Measurements from ENCODE around the gene XPOT. TPM values are rescaled to one million over a fixed set of nuclear protein-coding genes. Genes with fewer than 3 reads are reported as not detected.
A peak's percentile ranks its signal among the peaks of the same experiment; 100 is the strongest.

Gene XPOT
- total RNA-seq, 1 experiment from 2014 or later = 298 TPM

DNA sequence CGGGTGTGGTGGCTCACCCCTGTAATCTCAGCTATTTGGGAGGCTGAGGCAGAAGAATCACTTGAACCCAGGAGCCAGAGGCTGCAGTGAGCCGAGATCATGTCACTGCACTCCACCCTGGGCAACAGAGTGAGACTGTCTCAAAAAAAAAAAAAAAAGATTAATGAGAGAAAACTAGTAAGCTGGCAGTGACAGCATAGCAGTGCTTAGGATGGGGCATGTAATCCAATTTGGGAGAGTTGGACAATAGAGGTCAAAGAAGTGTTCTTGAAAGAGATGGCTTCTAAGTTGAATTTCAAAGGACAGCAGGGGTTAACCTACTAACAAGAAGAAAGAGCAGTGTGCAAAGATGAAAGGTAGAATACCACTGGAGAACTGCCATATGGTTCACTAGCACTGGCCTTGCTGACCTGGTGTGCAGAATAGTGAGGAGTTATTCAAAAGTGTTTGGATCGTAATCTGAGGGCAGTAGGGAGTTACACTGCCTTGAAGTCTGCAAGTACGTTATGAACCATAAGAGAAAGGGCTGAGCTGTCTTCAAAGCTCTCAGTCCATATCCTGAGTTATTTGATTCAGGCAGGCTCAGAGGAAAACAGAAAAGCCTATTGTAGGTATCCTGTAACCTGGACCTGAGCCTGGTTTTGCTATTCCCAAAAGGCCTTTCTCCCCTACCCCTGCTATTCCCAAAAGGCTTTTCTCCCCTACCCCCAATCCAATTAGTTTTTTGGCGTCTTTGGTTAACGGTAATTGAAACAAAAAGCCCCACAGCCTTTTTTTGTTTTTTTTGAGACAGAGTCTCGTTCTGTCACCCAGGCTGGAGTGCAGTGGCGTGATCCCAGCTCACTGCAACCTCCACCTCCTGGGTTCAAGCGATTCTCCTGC is 3.4 kb downstream of the XPOT start:
- POLR2A ChIA-PET = interaction anchor here (0.9 to 1.3 kb wide), 2 partner anchors 13 to 43 kb away, joined by 3 to 4 read pairs; no protein-coding TSS in a partner anchor
- H3K27me3 Mint-ChIP-seq (ENCODE audit: insufficient read depth, unreplicated experiment) = no peaks in the 10 kb centered on the region
- TF ChIP-seq, protein P1, sequence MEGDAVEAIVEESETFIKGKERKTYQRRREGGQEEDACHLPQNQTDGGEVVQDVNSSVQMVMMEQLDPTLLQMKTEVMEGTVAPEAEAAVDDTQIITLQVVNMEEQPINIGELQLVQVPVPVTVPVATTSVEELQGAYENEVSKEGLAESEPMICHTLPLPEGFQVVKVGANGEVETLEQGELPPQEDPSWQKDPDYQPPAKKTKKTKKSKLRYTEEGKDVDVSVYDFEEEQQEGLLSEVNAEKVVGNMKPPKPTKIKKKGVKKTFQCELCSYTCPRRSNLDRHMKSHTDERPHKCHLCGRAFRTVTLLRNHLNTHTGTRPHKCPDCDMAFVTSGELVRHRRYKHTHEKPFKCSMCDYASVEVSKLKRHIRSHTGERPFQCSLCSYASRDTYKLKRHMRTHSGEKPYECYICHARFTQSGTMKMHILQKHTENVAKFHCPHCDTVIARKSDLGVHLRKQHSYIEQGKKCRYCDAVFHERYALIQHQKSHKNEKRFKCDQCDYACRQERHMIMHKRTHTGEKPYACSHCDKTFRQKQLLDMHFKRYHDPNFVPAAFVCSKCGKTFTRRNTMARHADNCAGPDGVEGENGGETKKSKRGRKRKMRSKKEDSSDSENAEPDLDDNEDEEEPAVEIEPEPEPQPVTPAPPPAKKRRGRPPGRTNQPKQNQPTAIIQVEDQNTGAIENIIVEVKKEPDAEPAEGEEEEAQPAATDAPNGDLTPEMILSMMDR (IDR thresholded peaks at IDR 0.05; ENCODE audit: unreplicated experiment) = no peak
- CTCF ChIA-PET = interaction anchor here (0.6 to 1.5 kb wide), 3 partner anchors 13 to 1608 kb away, joined by 3 read pairs; partner anchors contain the start of gene SRGAP1
- no peak for DNase-seq (ENCODE audit: unreplicated experiment)
- peaks cover 40% of the 10 kb centered on the region for H3K36me3 Mint-ChIP-seq (ENCODE audit: insufficient read depth, unreplicated experiment)
- peak overlapping the region; percentile 84 for H3K27ac Mint-ChIP-seq (ENCODE audit: low read depth, unreplicated experiment)
- BruUV-seq (replicated peaks) = no TSS peak
- H3K4me3 Mint-ChIP-seq (ENCODE audit: unreplicated experiment) = peak overlapping the region; percentile 38
- no peaks in the 10 kb centered on the region for H3K9me3 Mint-ChIP-seq (ENCODE audit: unreplicated experiment)
- intact Hi-C loops (cut with micrococcal nuclease) = no loop called here
- peaks cover 17% of the 10 kb centered on the region for H3K4me1 Mint-ChIP-seq (ENCODE audit: insufficient read depth, unreplicated experiment)

DNA sequence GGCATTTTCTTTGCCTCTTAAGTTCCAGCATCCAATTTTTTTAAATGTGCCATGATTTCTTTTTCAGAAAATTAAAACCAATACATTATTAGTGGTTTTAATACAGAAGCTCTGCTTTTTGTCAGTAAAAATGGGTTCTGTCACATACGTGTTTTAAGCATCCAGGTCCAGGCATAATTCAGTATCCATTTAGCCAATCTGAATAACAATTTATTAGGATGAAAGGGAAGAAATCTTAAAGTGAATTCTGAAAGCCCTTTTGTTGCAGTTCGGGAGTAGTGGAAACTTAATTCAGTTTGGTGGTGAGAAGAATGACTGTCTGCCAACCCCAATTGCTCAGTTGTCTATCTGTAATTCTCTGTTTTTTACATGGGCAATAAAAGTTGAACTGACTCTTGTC is 7.2 kb downstream of the XPOT start:
- ChIA-PET POLR2A (no interaction called here), CTCF (interaction anchor here (0.7 to 1.1 kb wide), 2 partner anchors 25 to 1729 kb away, joined by 3 to 4 read pairs; no protein-coding TSS in a partner anchor)
- Mint-ChIP-seq H3K4me3 (ENCODE audit: unreplicated experiment) (no peak overlapping the region), H3K27me3 (ENCODE audit: insufficient read depth, unreplicated experiment) (no peaks in the 10 kb centered on the region), H3K4me1 (ENCODE audit: insufficient read depth, unreplicated experiment) (peaks cover 12% of the 10 kb centered on the region), H3K9me3 (ENCODE audit: unreplicated experiment) (no peaks in the 10 kb centered on the region), H3K27ac (ENCODE audit: low read depth, unreplicated experiment) (no peak overlapping the region), H3K36me3 (ENCODE audit: insufficient read depth, unreplicated experiment) (peaks cover 78% of the 10 kb centered on the region)
- BruUV-seq (replicated peaks) = no TSS peak
- TF ChIP-seq, protein P1 (IDR thresholded peaks at IDR 0.05; ENCODE audit: unreplicated experiment) = no peak
- DNase-seq (ENCODE audit: unreplicated experiment) = no peak
- intact Hi-C loops (cut with micrococcal nuclease) = loop anchor here (10.0 kb wide), 1 partner anchor 73 kb away; no protein-coding TSS in a partner anchor

DNA sequence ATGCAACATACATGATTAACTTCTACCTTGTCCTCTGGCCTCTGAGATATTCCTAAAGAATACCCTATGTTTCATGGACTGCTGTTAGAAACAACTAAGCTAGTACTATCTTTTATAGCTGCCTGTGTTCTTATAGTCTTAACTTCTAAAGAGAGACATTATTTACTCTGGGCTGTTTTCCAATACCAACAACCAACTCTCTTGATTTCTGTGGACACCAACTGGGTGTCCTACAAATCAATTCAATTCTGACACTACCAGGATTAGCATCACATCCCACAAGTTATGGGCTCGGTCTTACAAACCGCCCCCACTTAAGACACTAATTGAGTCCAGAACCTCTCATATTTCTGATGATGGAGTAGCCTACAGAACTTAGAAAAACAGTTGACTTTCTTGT is 8.3 kb downstream of the XPOT start:
- POLR2A ChIA-PET = interaction anchor here (0.9 to 1.7 kb wide), 2 partner anchors 9 to 47 kb away, joined by 3 to 5 read pairs; partner anchors contain the start of gene XPOT
- CTCF ChIA-PET = no interaction called here
- intact Hi-C loops (cut with micrococcal nuclease) = loop anchor here (10.0 kb wide), 1 partner anchor 72 kb away; no protein-coding TSS in a partner anchor
- Mint-ChIP-seq H3K4me3 (ENCODE audit: unreplicated experiment) (no peak overlapping the region), H3K27ac (ENCODE audit: low read depth, unreplicated experiment) (peak overlapping the region; percentile 25), H3K4me1 (ENCODE audit: insufficient read depth, unreplicated experiment) (peaks cover 9% of the 10 kb centered on the region), H3K36me3 (ENCODE audit: insufficient read depth, unreplicated experiment) (peaks cover 88% of the 10 kb centered on the region), H3K27me3 (ENCODE audit: insufficient read depth, unreplicated experiment) (no peaks in the 10 kb centered on the region), H3K9me3 (ENCODE audit: unreplicated experiment) (no peaks in the 10 kb centered on the region)
- no peak for DNase-seq (ENCODE audit: unreplicated experiment)
- no TSS peak for BruUV-seq (replicated peaks)
- TF ChIP-seq, protein P1 (IDR thresholded peaks at IDR 0.05; ENCODE audit: unreplicated experiment) = no peak

DNA sequence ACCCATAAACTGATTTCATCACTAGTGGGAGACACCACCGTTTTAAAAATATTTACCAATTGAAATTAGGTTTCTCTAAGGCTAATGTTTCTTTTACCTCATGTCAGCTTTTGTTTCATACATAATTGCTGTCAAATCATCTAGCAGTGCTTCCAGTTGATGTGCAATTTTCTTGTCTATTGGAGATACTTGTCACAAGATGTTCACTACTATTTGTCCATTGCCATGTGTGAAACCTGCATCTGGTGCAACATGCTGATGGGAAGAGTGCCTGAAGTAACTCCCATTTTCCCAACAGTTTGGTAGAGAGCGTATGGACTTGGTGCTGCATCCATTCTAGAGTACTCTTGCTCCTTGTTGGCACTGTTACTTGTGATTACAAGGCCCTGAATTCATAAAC is 9.7 kb downstream of the XPOT start:
- intact Hi-C loops (cut with micrococcal nuclease) = loop anchor here (10.0 kb wide), 1 partner anchor 71 kb away; no protein-coding TSS in a partner anchor
- DNase-seq (ENCODE audit: unreplicated experiment) = no peak
- BruUV-seq (replicated peaks) = no TSS peak
- ChIA-PET POLR2A (interaction anchor here (1.7 kb wide), 1 partner anchor 10 kb away, joined by 5 read pairs; the partner anchor contains the start of gene XPOT), CTCF (no interaction called here)
- TF ChIP-seq, protein P1 (IDR thresholded peaks at IDR 0.05; ENCODE audit: unreplicated experiment) = no peak
- Mint-ChIP-seq H3K9me3 (ENCODE audit: unreplicated experiment) (no peaks in the 10 kb centered on the region), H3K4me3 (ENCODE audit: unreplicated experiment) (no peak overlapping the region), H3K36me3 (ENCODE audit: insufficient read depth, unreplicated experiment) (peaks cover 97% of the 10 kb centered on the region), H3K4me1 (ENCODE audit: insufficient read depth, unreplicated experiment) (no peaks in the 10 kb centered on the region), H3K27ac (ENCODE audit: low read depth, unreplicated experiment) (no peak overlapping the region), H3K27me3 (ENCODE audit: insufficient read depth, unreplicated experiment) (no peaks in the 10 kb centered on the region)
